NCI-H1105 (cell line): ENCODE data around the gene ASPHD1.
"Not testable (repeated sequence)": the region's sequence is repeated elsewhere in the genome, so short reads cannot be mapped to it uniquely, and the experiment has no call there.

Source experiments
- DNase-seq: peaks from one replicate; lab custom pipeline; 2025; lab: John Stamatoyannopoulos, UW

ASPHD1 gene

DNA sequence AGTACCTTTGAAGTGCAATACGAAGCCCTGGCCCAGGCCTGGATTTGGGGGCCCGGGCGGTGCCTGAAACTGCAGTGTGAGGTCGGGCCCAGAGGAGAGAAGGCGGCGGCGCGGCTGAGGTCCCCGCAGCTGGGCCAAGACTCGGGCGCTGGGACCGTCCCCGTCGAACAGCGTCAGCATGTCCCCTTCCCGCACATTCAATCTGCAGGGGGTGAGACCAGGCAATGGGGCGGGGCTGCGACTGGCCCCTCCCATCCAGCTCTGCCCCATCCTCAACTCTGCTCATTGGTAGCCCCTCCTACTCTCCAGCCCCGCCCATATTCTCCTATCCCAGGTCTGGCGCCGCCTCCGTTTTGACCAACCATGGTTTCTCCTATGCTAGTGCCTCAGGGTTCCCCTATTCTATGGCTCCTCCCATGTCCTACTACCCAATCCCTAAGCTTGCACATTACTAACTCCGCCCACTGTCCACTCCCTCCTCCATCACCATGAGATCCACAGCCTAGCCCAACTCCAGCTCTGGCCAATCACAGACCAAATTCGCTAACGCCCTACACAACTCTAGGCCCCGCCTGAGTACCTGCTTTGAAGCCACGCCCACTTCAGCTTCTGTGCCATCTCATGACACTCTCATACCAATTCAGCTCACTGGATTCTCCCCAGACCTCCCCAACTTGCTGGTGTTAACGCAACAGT is 22.9 kb upstream of the ASPHD1 start:
- DNase-seq: no peak

GRCh38 chr16:29878172-29878571 is 22.1 kb upstream of the ASPHD1 start:
- DNase-seq: no peak

- no peak for DNase-seq
These were observed 19.2 kb upstream of the ASPHD1 start for GRCh38 chr16:29881050-29881449.

- no peak for DNase-seq
These were observed 16.3 kb upstream of the ASPHD1 start for GRCh38 chr16:29883987-29884386.

DNA sequence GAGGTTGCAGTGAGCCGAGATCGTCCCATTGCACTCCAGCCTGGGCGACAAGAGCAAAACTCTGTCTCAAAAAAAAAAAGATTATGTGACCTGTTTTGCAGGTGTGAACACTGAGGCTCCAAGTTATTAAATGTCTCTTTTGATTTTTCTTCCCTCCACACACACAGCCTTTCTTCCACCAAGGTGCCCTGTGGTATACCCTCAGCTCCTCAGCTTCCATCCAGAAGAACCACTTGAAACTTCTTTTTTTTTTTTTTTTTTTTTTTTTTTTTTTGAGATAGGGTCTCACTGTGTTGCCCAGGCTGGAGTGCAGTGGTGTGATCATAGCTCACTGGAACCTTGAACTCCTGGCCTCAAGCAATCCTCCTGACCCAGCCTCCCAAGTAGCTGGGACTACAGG is 10.9 kb upstream of the ASPHD1 start:
- DNase-seq: not testable (repeated sequence)

DNA sequence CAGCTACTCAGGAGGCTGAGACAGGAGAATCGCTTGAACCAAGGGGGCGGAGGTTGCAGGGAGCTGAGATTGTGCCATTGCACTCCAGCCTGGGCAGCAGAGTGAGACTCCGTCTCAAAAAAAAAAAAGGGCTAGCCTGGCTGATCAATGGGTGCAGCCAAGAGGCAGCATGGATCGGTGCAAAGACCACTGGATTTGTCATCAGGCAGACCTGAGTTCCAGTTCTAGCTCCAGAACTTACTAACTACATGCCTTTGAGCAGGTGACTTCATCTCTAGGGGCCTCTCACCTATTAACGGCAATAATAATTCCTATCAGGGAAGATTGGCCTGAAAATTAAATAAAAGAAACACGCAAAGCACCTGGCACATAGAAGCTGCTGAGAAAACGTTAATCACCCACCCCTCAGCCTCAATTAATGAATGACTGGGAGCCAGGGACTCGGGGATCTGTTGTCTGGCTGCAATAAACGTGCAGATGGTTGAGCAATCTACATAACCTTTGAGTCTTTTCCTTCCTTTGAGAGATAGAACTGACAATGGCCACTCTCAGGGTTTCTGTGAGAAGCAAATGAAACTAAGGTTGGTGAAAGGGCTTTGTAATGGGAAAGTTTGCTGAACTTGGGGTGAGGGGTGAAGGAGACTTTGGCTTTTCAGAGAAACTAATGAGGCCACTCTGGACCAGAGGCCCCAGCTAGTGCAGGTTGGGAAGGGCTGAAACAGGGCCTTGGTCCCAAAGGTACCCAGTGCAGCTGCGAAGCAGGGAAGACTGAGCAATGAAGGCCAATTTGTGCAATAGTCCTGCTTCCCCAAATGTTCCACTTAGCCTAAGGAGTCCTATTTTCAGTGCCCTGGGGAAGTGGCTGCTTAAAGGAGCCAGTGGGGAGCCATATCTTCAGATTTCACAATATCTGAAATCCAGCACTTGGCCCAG is 8.5 kb upstream of the ASPHD1 start:
- DNase-seq: no peak

DNA sequence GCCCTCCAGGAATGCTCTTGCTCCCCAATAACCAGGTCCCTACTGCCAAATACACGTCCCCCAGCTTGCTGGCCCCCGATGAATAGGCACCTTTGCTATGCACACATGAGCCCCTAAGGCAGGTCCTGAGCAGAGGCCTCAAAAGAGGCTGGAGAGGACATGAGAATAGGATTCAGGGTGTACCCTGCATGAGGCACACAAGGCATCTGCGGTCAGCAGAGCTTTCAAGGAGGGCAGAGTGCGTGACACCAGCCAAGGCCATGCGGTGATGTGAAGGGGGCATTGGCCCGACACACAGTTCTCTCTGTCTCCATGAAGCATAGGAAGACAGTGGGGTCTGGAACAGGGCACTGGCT is 7.9 kb upstream of the ASPHD1 start:
- no peak for DNase-seq

- DNase-seq: no peak
These were observed 6.7 kb upstream of the ASPHD1 start for GRCh38 chr16:29893553-29893952.

DNA sequence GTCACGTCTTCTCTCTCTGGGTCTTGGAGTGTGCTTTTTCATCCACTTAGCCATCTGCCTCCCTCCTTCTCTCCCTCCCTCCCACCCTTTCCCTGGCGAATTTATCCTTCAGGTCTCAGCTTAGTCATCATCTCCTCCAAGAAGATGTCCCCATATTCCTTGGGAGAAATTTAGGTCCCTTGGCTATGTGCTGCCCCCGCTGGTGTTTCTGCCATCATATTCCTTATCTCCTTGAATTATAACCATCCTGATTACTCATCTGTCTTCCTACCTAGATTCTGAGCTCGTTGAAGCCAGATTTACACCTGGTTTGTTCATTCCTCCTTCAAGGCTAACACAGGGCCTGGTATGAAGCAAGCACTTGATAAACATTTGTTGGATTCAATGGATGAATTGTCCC is 5.9 kb upstream of the ASPHD1 start:
- DNase-seq: no peak

GRCh38 chr16:29896841-29897240 is 3.4 kb upstream of the ASPHD1 start:
- DNase-seq: no peak

- no peak for DNase-seq
These were observed 3.0 kb upstream of the ASPHD1 start for GRCh38 chr16:29897333-29897732.

DNA sequence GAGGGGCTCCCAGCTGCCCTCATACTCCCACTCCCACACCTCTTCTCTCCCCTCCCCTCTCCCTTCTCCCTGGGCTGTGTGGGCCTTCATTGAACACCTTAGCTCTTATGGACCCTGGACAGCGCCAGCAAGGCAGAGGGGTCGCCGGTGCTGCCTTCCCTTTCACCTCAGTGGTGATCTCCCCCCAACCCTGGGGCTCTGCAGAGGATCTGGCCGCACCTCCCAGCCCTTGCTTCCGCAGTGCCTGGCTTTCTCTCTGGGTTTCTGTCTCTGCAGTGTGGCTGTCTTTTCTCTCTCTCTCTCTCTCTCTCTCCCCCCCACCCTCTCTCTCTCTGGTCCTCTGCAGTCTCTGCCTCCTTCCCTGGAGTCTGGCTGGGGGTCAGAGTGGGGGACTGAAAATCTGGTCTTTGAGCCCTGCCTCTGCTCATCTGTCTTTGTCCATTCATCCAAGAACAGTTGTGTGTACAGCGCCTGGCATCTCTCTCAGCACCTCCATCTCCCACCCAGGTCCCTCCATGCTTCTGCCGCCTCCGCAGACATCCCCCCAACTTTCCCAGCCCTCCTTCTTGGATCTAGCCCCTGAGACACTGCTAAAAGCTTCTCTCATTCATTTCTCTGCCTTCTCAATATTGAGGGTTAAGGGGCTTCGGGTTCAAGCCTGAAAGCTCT is 2.0 kb upstream of the ASPHD1 start:
- no peak for DNase-seq

- no peak for DNase-seq
These were observed 1.3 kb upstream of the ASPHD1 start for GRCh38 chr16:29898804-29899515.

DNA sequence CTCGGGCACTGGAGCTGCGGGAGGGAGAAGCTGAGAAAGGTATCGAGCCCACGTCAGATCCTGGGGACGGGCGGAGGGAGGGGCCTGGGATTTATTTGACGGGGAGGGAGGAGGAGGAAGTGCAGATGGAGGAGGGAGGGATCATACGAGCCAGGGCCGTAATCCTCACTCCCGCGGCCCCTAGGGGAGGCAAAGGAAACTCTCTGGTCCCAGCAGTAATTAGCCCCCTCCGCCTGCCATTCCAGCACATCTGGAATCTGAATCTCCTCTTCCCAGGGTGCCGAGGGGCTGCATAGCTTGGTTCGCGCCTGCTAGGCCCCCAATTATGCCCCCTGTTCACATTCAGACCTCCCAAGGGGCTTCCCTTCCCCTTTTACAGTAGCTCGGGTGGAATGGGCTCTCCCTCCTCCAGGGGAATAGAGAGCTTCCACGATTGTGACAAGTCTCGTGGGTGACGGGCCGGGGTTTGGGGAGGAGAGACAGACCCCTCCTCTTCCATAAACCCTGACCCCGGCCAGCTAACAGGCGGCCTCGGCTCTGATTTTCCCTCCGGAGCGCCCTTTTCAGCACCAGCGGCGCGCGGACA is 679 bp upstream of the ASPHD1 start, which contains the start of gene SEZ6L2:
Gene SEZ6L2 (minus strand): TSS at position 35 of the 586 bp plus-strand sequence. CDS start 531 bp downstream, outside the sequence.
- peak; percentile 93 for DNase-seq

- no peak for DNase-seq
These were observed 759 bp downstream of the ASPHD1 start for GRCh38 chr16:29900888-29901606.

- DNase-seq: no peak
These were observed 1.3 kb downstream of the ASPHD1 start for GRCh38 chr16:29901607-29901945.

DNA sequence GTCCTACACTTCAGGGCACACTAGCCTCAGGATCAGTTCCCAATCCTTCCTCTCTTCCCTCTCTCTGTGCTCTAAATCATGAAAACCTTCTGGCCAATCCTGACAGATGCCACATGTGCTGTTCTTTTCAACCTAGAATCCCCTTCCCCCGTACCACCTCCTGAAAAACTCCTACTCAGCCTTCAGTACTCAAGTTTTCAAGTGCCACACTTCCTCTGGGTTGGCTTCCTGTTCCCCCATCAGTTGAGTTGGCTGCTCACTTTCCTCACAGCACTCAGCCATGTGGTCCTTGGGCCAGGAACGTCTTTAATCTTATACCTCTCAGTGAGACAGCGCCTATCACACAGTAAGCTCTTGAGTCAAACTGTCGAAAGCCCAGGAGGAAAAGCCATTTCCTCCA is 3.3 kb downstream of the ASPHD1 start:
- no peak for DNase-seq

GRCh38 chr16:29904947-29905346 is 4.7 kb downstream of the ASPHD1 start:
- DNase-seq: no peak

GRCh38 chr16:29905668-29906067 is 5.4 kb downstream of the ASPHD1 start:
- DNase-seq: no peak

DNA sequence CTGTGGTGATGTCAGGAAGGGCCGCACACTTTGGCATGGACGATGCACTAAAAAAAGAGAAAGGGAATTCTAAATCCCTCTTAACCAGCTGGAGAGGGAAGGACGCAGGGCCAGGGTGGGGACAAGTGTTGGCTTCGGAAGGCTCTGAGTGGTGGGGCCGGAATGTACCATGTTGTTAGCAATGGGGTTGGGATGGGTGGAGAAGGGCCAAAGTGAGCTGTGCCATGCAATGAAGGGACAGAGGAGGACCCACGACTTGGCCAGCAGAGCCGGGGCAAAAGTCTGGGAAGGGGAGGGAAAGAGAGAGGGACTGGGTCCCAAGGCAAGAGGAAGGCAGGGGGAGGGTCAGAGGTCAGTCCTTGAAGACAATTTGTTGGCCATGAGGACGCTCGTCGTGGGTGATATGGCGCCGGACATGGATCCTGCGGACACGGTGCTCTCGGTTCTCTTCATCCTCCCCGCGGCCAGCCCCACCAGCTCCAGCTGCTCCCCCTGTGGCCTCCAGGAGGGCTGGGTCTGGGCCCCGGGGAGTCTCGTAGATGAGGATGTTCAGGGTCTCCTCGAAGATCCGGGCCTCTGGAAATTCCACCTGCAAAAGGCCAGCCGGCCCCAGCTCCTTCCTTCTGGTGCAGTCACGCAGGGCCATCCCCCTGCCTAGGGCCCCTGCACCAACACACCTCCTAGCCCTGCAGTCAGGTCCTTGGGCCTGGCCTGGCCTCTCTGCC is 6.4 kb downstream of the ASPHD1 start:
- no peak for DNase-seq
